Measurements from ENCODE around the gene MYO3A. TPM values are rescaled to one million over a fixed set of nuclear protein-coding genes. Genes with fewer than 3 reads are reported as not detected.

The MYO3A gene
- total and polyA plus RNA-seq, 12 donors, result 0.14 to 1.3 (median 0.50) TPM; not detected in 8

GRCh38 chr10:26259341-26259740 is 325.3 kb downstream of the MYO3A start:
- WGBS, 4 donors, result 44 to 52% (median 46%) methylated on average over 1 of the region's 1 CpG
- Histone ChIP-seq H3K27ac (no peak overlapping the region), H3K9me3 (replicated peaks in 1 of 3) (no peaks in the 10 kb centered on the region), H3K4me1 (replicated peaks in 1 of 2) (no peaks in the 10 kb centered on the region), H3K4me3 (no peak overlapping the region), H3K27me3 (peaks cover 4% of the 10 kb centered on the region), H3K36me3 (replicated peaks in 1 of 2) (no peaks in the 10 kb centered on the region)
- intact Hi-C loops (cut with DNase I), result no loop called here
- TF ChIP-seq CTCF (IDR thresholded peaks at IDR 0.05), result no peak
- TF ChIP-seq POLR2A (IDR thresholded peaks at IDR 0.05), result no peak
- DNase-seq, result no peak
